GM18505 (cell line): ENCODE data around the gene PPP1R15B.
A peak's percentile ranks its signal among the peaks of the same experiment; 100 is the strongest.

Experiments
- ATAC-seq: cut with Tn5 transposase; IDR thresholded peaks from one replicate; pipeline ENCODE4 v1.9.1; 2021; ENCODE audit not compliant: unreplicated experiment
- POLR2A ChIP-seq: IDR thresholded peaks from 4 replicates; pipeline ENCODE4 v1.6.1; 2011; ENCODE audit warnings: borderline replicate concordance; ENCODE audit not compliant: insufficient read depth, insufficient read length; ENCODE audit errors: extremely low read depth

PPP1R15B gene

GRCh38 chr1:204448344-204448964 lies 36.8 kb upstream of the PPP1R15B start:
- no peak for ATAC-seq
- no peak for TF ChIP-seq POLR2A

- TF ChIP-seq POLR2A: no peak
- ATAC-seq: no peak
Measured at GRCh38 chr1:204447736-204448135, 36.1 kb upstream of the PPP1R15B start.

GRCh38 chr1:204447190-204447589 lies 35.6 kb upstream of the PPP1R15B start:
- ATAC-seq: no peak
- no peak for TF ChIP-seq POLR2A

- peak; percentile 64 for ATAC-seq
- no peak for TF ChIP-seq POLR2A
Measured at GRCh38 chr1:204446413-204447111, 34.9 kb upstream of the PPP1R15B start.

- TF ChIP-seq POLR2A: no peak
- ATAC-seq: no peak
Measured at GRCh38 chr1:204445860-204446412, 34.3 kb upstream of the PPP1R15B start.

GRCh38 chr1:204443871-204444581 lies 32.4 kb upstream of the PPP1R15B start:
- no peak for TF ChIP-seq POLR2A
- no peak for ATAC-seq

GRCh38 chr1:204443260-204443619 lies 31.6 kb upstream of the PPP1R15B start:
- no peak for ATAC-seq
- no peak for TF ChIP-seq POLR2A

- ATAC-seq: no peak
- TF ChIP-seq POLR2A: no peak
Measured at GRCh38 chr1:204442376-204443259, 31.0 kb upstream of the PPP1R15B start.

GRCh38 chr1:204441558-204441957 lies 29.9 kb upstream of the PPP1R15B start:
- TF ChIP-seq POLR2A: no peak

GRCh38 chr1:204439621-204440375 lies 28.2 kb upstream of the PPP1R15B start:
- no peak for TF ChIP-seq POLR2A
- ATAC-seq: no peak

More at GRCh38 chr1:204441558-204441957, 29.9 kb upstream of the PPP1R15B start:
- ATAC-seq: no peak

GRCh38 chr1:204438628-204439027 lies 27.0 kb upstream of the PPP1R15B start:
- ATAC-seq: no peak
- no peak for TF ChIP-seq POLR2A
